Measurements from ENCODE around the gene RAC3. TPM values are rescaled to one million over a fixed set of nuclear protein-coding genes. Genes with fewer than 3 reads are reported as not detected.

The RAC3 gene
- polyA plus RNA-seq, 1 donor (not counting 4 experiments of a cell fraction or from before 2014, with no cell fraction given): 12.3 TPM

DNA sequence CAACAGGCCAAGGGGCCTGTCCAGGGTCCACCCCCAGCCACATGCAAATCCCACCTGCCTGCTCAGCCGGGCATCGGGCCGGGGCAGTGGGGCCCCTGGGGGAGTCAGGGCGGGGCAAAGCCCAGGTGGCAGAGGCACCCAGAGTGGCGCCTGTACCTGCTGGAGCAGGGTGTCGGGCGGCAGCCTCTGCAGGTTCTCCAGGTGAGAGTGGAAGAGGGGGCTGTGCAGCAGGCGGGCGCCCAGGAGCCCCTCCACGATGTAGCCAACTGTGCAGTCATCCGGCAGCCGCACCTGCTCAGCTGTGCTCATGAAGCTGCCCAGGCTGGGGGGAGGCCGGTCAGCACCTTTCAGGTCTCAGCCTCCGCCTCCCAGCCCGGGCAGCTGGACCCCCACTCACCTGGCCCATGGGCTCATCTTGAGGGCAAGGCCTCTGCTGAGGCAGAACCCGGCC, 18.1 kb downstream of the RAC3 start:
- H3K9me3 ChIP-seq (ENCODE audit: control insufficient read depth, low read depth, low read length): no peaks in the 10 kb centered on the region
- H3K79me2 ChIP-seq (ENCODE audit: control insufficient read depth, insufficient read depth, low read length): peaks cover 25% of the 10 kb centered on the region
- no peak overlapping the region for H2AFZ ChIP-seq (ENCODE audit: control insufficient read depth, low read length)
- no peak for FAIRE-seq
- TF ChIP-seq, protein P1, sequence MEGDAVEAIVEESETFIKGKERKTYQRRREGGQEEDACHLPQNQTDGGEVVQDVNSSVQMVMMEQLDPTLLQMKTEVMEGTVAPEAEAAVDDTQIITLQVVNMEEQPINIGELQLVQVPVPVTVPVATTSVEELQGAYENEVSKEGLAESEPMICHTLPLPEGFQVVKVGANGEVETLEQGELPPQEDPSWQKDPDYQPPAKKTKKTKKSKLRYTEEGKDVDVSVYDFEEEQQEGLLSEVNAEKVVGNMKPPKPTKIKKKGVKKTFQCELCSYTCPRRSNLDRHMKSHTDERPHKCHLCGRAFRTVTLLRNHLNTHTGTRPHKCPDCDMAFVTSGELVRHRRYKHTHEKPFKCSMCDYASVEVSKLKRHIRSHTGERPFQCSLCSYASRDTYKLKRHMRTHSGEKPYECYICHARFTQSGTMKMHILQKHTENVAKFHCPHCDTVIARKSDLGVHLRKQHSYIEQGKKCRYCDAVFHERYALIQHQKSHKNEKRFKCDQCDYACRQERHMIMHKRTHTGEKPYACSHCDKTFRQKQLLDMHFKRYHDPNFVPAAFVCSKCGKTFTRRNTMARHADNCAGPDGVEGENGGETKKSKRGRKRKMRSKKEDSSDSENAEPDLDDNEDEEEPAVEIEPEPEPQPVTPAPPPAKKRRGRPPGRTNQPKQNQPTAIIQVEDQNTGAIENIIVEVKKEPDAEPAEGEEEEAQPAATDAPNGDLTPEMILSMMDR (optimal IDR thresholded peaks at IDR 0.05 in 1 of 3, IDR thresholded peaks at IDR 0.05 in 1 of 3, conservative IDR thresholded peaks at IDR 0.05 in 1 of 3; ENCODE audit: extremely low read depth in 1 of 3, insufficient read depth in 2 of 3, low read length in 3 of 3): no peak
- H3K27me3 ChIP-seq (ENCODE audit: control insufficient read depth, extremely low read depth, insufficient read depth, low read length): no peaks in the 10 kb centered on the region
- H3K9me1 ChIP-seq (ENCODE audit: control insufficient read depth, extremely low read depth, insufficient read depth, low read length): no peaks in the 10 kb centered on the region
- peaks cover 5 to 19% of the 10 kb centered on the region in 2 experiments for H3K36me3 ChIP-seq (ENCODE audit: control insufficient read depth in 2 of 2, extremely low read depth in 1 of 2, insufficient read depth in 2 of 2, low read length in 2 of 2)
- dilution Hi-C loops (cut with MboI; ENCODE audit: extremely low pct_ligation_motif_present, low sequenced_read_pairs): no loop called here
- H4K20me1 ChIP-seq (ENCODE audit: control insufficient read depth, extremely low read depth, insufficient read depth, low read length): no peaks in the 10 kb centered on the region
- no peak overlapping the region for H3K4me2 ChIP-seq (ENCODE audit: control insufficient read depth, extremely low read depth, insufficient read depth, low read depth, low read length)
- peaks cover 11% of the 10 kb centered on the region for H3K4me1 ChIP-seq (ENCODE audit: control insufficient read depth, extremely low read depth, insufficient read depth, low read length)
- DNase-seq (ENCODE audit: low read depth, low spot score): no peak
- H3K9ac ChIP-seq (ENCODE audit: control insufficient read depth, extremely low read depth, insufficient read depth, low read length): no peak overlapping the region
- no peak overlapping the region for H3K4me3 ChIP-seq (ENCODE audit: control insufficient read depth in 2 of 3, extremely low read depth in 1 of 3, insufficient read depth in 2 of 3, low read depth in 1 of 3, low read length in 3 of 3)
- no peak overlapping the region for H3K27ac ChIP-seq (ENCODE audit: control insufficient read depth, insufficient read depth, low read length)

DNA sequence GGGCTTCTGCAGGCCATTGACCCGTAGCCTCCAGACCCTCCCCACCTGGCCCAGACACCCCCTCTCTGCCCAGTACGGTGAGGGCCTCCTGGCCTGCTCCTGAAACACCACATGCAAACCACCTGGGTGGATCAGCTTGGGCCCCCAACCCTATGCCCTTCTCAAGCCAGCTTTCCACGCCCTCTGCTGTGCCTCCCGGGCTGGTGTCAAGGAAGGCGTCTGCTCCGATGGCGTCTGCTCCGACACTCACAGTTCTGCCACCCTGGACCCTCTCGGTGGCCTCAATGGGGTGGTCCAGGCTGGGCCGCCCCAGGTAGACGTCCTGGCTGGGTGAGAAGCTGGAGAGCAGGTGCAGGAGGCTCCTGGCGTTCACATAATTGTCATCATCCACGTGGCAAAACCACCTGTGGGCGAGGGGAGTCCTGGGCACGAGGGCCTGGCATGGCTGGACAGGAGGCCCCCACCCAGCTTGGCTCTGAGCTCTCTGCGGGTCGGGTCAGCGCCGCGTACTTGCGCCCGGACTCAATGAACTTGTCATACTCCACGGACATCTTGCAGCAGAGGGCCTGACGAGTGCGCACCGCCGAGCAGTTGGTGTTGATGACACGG, 18.8 kb downstream of the RAC3 start:
- TF ChIP-seq EZH2 (IDR thresholded peaks at IDR 0.05; ENCODE audit: low read length): no peak
- TF ChIP-seq, protein P1 (optimal IDR thresholded peaks at IDR 0.05 in 1 of 3, IDR thresholded peaks at IDR 0.05 in 1 of 3, conservative IDR thresholded peaks at IDR 0.05 in 1 of 3; ENCODE audit: extremely low read depth in 1 of 3, insufficient read depth in 2 of 3, low read length in 3 of 3): no peak
- Histone ChIP-seq H4K20me1 (ENCODE audit: control insufficient read depth, extremely low read depth, insufficient read depth, low read length) (no peaks in the 10 kb centered on the region), H3K4me2 (ENCODE audit: control insufficient read depth, extremely low read depth, insufficient read depth, low read depth, low read length) (peak overlapping the region; percentile 81), H3K79me2 (ENCODE audit: control insufficient read depth, insufficient read depth, low read length) (peaks cover 25% of the 10 kb centered on the region), H3K9me1 (ENCODE audit: control insufficient read depth, extremely low read depth, insufficient read depth, low read length) (no peaks in the 10 kb centered on the region), H3K4me3 (ENCODE audit: control insufficient read depth in 2 of 3, extremely low read depth in 1 of 3, insufficient read depth in 2 of 3, low read depth in 1 of 3, low read length in 3 of 3) (peak overlapping the region; percentile 72 to 87 (median 72)), H3K36me3 (ENCODE audit: control insufficient read depth in 2 of 2, extremely low read depth in 1 of 2, insufficient read depth in 2 of 2, low read length in 2 of 2) (peaks cover 9 to 25% of the 10 kb centered on the region in 2 experiments), H3K27ac (ENCODE audit: control insufficient read depth, insufficient read depth, low read length) (no peak overlapping the region), H3K4me1 (ENCODE audit: control insufficient read depth, extremely low read depth, insufficient read depth, low read length) (peaks cover 11% of the 10 kb centered on the region), H2AFZ (ENCODE audit: control insufficient read depth, low read length) (no peak overlapping the region), H3K9me3 (ENCODE audit: control insufficient read depth, low read depth, low read length) (no peaks in the 10 kb centered on the region), H3K9ac (ENCODE audit: control insufficient read depth, extremely low read depth, insufficient read depth, low read length) (peak overlapping the region; percentile 80), H3K27me3 (ENCODE audit: control insufficient read depth, extremely low read depth, insufficient read depth, low read length) (no peaks in the 10 kb centered on the region)
- FAIRE-seq: no peak
- dilution Hi-C loops (cut with MboI; ENCODE audit: extremely low pct_ligation_motif_present, low sequenced_read_pairs): no loop called here
- no peak for DNase-seq (ENCODE audit: low read depth, low spot score)
